Skeletal muscle satellite cell (primary cell): ENCODE results near the gene PLAAT1.

Experiments
- H3K27me3 ChIP-seq: 2 replicates; pipeline ENCODE4 v1.7.0; 2013; ENCODE audit warnings: low read length; ENCODE audit not compliant: control insufficient read depth, insufficient read depth
- H3K36me3 ChIP-seq: 2 replicates; pipeline ENCODE4 v1.7.0; 2013; ENCODE audit warnings: mild to moderate bottlenecking, control low read depth, low read length; ENCODE audit not compliant: insufficient read depth
- H3K4me1 ChIP-seq: 2 replicates; pipeline ENCODE4 v1.7.0; 2013; ENCODE audit warnings: low read length; ENCODE audit not compliant: control insufficient read depth, insufficient read depth
- H3K4me2 ChIP-seq: 2 replicates; pipeline ENCODE4 v1.7.0; 2013; ENCODE audit warnings: mild to moderate bottlenecking, low read length
- H3K4me3 ChIP-seq: 2 replicates; pipeline ENCODE4 v1.7.0; 2013; ENCODE audit warnings: low read length
- H3K9ac ChIP-seq: 2 replicates; pipeline ENCODE4 v1.7.0; 2013; ENCODE audit warnings: mild to moderate bottlenecking, low read depth, low read length, moderate library complexity
- H3K9me3 ChIP-seq: replicated peaks from 2 replicates; pipeline ENCODE4 v1.7.0; 2013; ENCODE audit warnings: mild to moderate bottlenecking, control low read depth, low read length

PLAAT1 gene

GRCh38 chr3:193262707-193263106, 21.7 kb downstream of the PLAAT1 start:
- Histone ChIP-seq H3K36me3 (no peaks in the 10 kb centered on the region), H3K9ac (no peak overlapping the region), H3K4me3 (no peak overlapping the region), H3K4me1 (no peaks in the 10 kb centered on the region), H3K27me3 (no peaks in the 10 kb centered on the region), H3K9me3 (no peaks in the 10 kb centered on the region), H3K4me2 (no peak overlapping the region)

- Histone ChIP-seq H3K27me3 (no peaks in the 10 kb centered on the region), H3K9me3 (no peaks in the 10 kb centered on the region), H3K4me1 (no peaks in the 10 kb centered on the region), H3K4me3 (no peak overlapping the region), H3K4me2 (no peak overlapping the region), H3K9ac (no peak overlapping the region), H3K36me3 (no peaks in the 10 kb centered on the region)
Measured at GRCh38 chr3:193269343-193270028, 28.5 kb downstream of the PLAAT1 start.

- no peak overlapping the region for H3K4me2 ChIP-seq
- no peaks in the 10 kb centered on the region for H3K4me1 ChIP-seq
- no peaks in the 10 kb centered on the region for H3K9me3 ChIP-seq
- no peaks in the 10 kb centered on the region for H3K27me3 ChIP-seq
- H3K4me3 ChIP-seq, result no peak overlapping the region
- H3K36me3 ChIP-seq, result no peaks in the 10 kb centered on the region
- H3K9ac ChIP-seq, result no peak overlapping the region
Measured at GRCh38 chr3:193270451-193270850, 29.4 kb downstream of the PLAAT1 start.

- Histone ChIP-seq H3K27me3 (no peaks in the 10 kb centered on the region), H3K36me3 (no peaks in the 10 kb centered on the region), H3K4me2 (no peak overlapping the region), H3K4me1 (no peaks in the 10 kb centered on the region), H3K9me3 (no peaks in the 10 kb centered on the region), H3K4me3 (no peak overlapping the region), H3K9ac (no peak overlapping the region)
Measured at GRCh38 chr3:193271101-193271840, 30.2 kb downstream of the PLAAT1 start.

- Histone ChIP-seq H3K9me3 (no peaks in the 10 kb centered on the region), H3K9ac (no peak overlapping the region), H3K27me3 (no peaks in the 10 kb centered on the region), H3K4me1 (no peaks in the 10 kb centered on the region), H3K36me3 (no peaks in the 10 kb centered on the region), H3K4me3 (no peak overlapping the region), H3K4me2 (no peak overlapping the region)
Measured at GRCh38 chr3:193292386-193292785, 51.4 kb downstream of the PLAAT1 start.

GRCh38 chr3:193295985-193296384, 55.0 kb downstream of the PLAAT1 start:
- Histone ChIP-seq H3K4me3 (no peak overlapping the region), H3K36me3 (no peaks in the 10 kb centered on the region), H3K27me3 (no peaks in the 10 kb centered on the region), H3K9ac (no peak overlapping the region), H3K4me1 (no peaks in the 10 kb centered on the region), H3K4me2 (no peak overlapping the region), H3K9me3 (no peaks in the 10 kb centered on the region)

- Histone ChIP-seq H3K4me1 (no peaks in the 10 kb centered on the region), H3K36me3 (no peaks in the 10 kb centered on the region), H3K9me3 (no peaks in the 10 kb centered on the region), H3K4me2 (no peak overlapping the region), H3K9ac (no peak overlapping the region), H3K4me3 (no peak overlapping the region), H3K27me3 (no peaks in the 10 kb centered on the region)
Measured at GRCh38 chr3:193297421-193297820, 56.4 kb downstream of the PLAAT1 start.

GRCh38 chr3:193301433-193301832, 60.4 kb downstream of the PLAAT1 start:
- no peak overlapping the region for H3K9ac ChIP-seq
- no peak overlapping the region for H3K4me3 ChIP-seq
- no peaks in the 10 kb centered on the region for H3K27me3 ChIP-seq

GRCh38 chr3:193305356-193305755, 64.3 kb downstream of the PLAAT1 start:
- no peak overlapping the region for H3K4me3 ChIP-seq

More at GRCh38 chr3:193301433-193301832, 60.4 kb downstream of the PLAAT1 start:
- no peaks in the 10 kb centered on the region for H3K4me1 ChIP-seq
- no peak overlapping the region for H3K4me2 ChIP-seq
- no peaks in the 10 kb centered on the region for H3K36me3 ChIP-seq
- H3K9me3 ChIP-seq, result no peaks in the 10 kb centered on the region

GRCh38 chr3:193310914-193311723, 70.1 kb downstream of the PLAAT1 start:
- no peaks in the 10 kb centered on the region for H3K36me3 ChIP-seq
- no peak overlapping the region for H3K9ac ChIP-seq
- H3K27me3 ChIP-seq, result no peaks in the 10 kb centered on the region
- no peak overlapping the region for H3K4me3 ChIP-seq
- H3K4me1 ChIP-seq, result no peaks in the 10 kb centered on the region
- no peak overlapping the region for H3K4me2 ChIP-seq
- H3K9me3 ChIP-seq, result no peaks in the 10 kb centered on the region

More at GRCh38 chr3:193305356-193305755, 64.3 kb downstream of the PLAAT1 start:
- H3K4me1 ChIP-seq, result no peaks in the 10 kb centered on the region
- no peaks in the 10 kb centered on the region for H3K9me3 ChIP-seq
- no peak overlapping the region for H3K9ac ChIP-seq
- H3K36me3 ChIP-seq, result no peaks in the 10 kb centered on the region
- H3K27me3 ChIP-seq, result no peaks in the 10 kb centered on the region
- no peak overlapping the region for H3K4me2 ChIP-seq

GRCh38 chr3:193313061-193313958, 72.3 kb downstream of the PLAAT1 start:
- H3K27me3 ChIP-seq, result no peaks in the 10 kb centered on the region
- no peak overlapping the region for H3K9ac ChIP-seq
- H3K4me1 ChIP-seq, result no peaks in the 10 kb centered on the region
- no peak overlapping the region for H3K4me2 ChIP-seq
- no peaks in the 10 kb centered on the region for H3K36me3 ChIP-seq
- no peaks in the 10 kb centered on the region for H3K9me3 ChIP-seq
- no peak overlapping the region for H3K4me3 ChIP-seq
